HFFc6 (cell line): Measurements from ENCODE around the gene DENND1A. TPM values are rescaled to one million over a fixed set of nuclear protein-coding genes. Genes with fewer than 3 reads are reported as not detected.

Experiments used
- DNase-seq: peaks from one replicate; pipeline ENCODE4 v3.0.0-alpha.2; 2018
- H3K27ac Mint-ChIP-seq: 2 replicates; pipeline ENCODE4 v1.8.0; 2020; ENCODE audit warnings: mild to moderate bottlenecking, mixed read lengths
- H3K27me3 Mint-ChIP-seq: 2 replicates; pipeline ENCODE4 v1.8.0; 2021; ENCODE audit warnings: mild to moderate bottlenecking, moderate library complexity, mixed read lengths; ENCODE audit not compliant: insufficient read depth
- H3K36me3 Mint-ChIP-seq: 2 replicates; pipeline ENCODE4 v1.8.0; 2021; ENCODE audit warnings: low read depth, mixed read lengths
- H3K4me1 Mint-ChIP-seq: 2 replicates; pipeline ENCODE4 v1.8.0; 2020; ENCODE audit warnings: low read depth, mixed read lengths
- H3K4me3 Mint-ChIP-seq: 2 replicates; pipeline ENCODE4 v1.8.0; 2020; ENCODE audit warnings: mild to moderate bottlenecking, moderate library complexity, mixed read lengths
- H3K9me3 Mint-ChIP-seq: 2 replicates; pipeline ENCODE4 v1.8.0; 2020; ENCODE audit warnings: mild to moderate bottlenecking, mixed read lengths
- CTCF ChIP-seq: fragments of 200-600 bp; sonication (generic); IDR thresholded peaks from 2 replicates; pipeline ENCODE4 v1.5.0; 2021; ENCODE audit warnings: antibody characterized with exemption, mild to moderate bottlenecking
- total RNA-seq, 6 experiments: library from RNA; stranded (reverse); fragmentation: NEBNext Ultra II Directional; extraction: Animal tissue kit (Norgen Biotek cat#: 25700); gene quantifications; 2 replicates in 1 of 6; 3 replicates in 5 of 6; pipeline ENCODE4 v1.2.3, GENCODE V29; 2021

Gene DENND1A
- total RNA-seq, 6 experiments from 2014 or later, result 25.4 to 38.3 (median 30.3) TPM

DNA sequence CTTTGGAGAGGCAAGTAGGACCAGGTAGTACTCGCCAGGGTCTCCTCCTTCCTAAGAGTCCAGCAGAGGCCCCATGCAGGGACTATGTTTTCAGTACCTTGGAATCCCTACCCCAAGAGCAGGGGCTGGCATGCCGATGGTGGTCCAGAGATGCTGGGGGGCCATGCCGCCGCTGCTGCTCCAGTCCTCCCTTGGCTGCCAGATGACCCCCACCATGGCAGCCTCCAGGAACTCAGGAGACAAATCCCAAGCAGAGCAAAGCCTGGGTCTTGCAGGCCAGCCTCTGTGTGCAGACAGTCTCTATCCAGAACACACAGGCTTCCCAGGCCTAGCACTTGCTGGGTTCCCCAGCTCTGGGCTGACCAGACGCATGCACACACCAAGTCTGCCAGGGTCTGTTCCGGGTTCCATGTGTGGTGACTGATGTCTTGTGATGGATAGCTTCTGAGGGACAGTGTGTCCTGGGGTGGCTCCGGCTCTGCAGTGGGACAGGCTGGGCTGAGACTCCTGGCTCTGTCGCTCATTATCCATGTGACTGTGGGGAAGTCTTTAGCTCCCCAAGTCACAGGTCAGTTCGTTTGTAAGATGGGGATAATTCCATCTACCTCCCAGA, 446.6 kb downstream of the DENND1A start:
- no peak overlapping the region for H3K27ac Mint-ChIP-seq
- no peak for DNase-seq
- no peaks in the 10 kb centered on the region for H3K9me3 Mint-ChIP-seq
- no peaks in the 10 kb centered on the region for H3K4me1 Mint-ChIP-seq
- TF ChIP-seq CTCF, result no peak
- H3K27me3 Mint-ChIP-seq, result peaks cover 3% of the 10 kb centered on the region
- H3K4me3 Mint-ChIP-seq, result no peak overlapping the region
- H3K36me3 Mint-ChIP-seq, result no peaks in the 10 kb centered on the region

DNA sequence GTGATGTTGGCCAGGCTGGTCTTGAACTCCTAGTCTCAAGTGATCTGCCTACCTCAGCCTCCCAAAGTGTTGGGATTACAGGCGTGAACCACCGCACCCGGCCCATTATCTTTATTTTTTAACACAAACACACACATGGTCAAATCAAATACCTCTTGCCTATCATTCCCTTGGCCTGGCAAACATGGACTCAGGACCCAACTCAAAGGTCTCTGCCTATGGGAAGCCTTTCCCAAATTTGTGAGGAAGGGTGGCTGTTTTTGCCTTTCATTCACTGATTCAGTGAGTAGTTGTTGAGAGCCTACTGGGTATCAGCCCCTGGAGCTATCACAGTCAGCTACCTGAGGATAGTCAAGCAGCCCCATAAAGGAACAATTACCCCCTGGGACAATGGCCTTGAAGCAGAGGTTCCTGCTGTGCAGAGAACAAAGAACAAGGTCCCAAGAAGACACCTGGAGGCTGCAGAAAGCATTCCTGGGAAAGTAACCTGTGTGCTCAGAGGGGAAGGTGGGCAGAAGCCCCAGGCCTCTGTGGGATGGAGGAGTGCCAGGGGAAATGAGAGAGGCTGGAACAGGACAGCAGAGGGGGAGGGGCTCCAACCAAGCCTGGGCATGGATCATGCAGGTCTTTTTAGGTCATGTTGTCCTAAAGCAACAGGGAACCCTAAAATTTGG, 447.5 kb downstream of the DENND1A start:
- no peaks in the 10 kb centered on the region for H3K4me1 Mint-ChIP-seq
- peaks cover 3% of the 10 kb centered on the region for H3K27me3 Mint-ChIP-seq
- no peak overlapping the region for H3K4me3 Mint-ChIP-seq
- no peaks in the 10 kb centered on the region for H3K36me3 Mint-ChIP-seq
- DNase-seq, result no peak
- H3K9me3 Mint-ChIP-seq, result no peaks in the 10 kb centered on the region
- H3K27ac Mint-ChIP-seq, result no peak overlapping the region
- TF ChIP-seq CTCF, result no peak

GRCh38 chr9:123481209-123481865, 448.6 kb downstream of the DENND1A start:
- Mint-ChIP-seq H3K27me3 (peaks cover 3% of the 10 kb centered on the region), H3K9me3 (no peaks in the 10 kb centered on the region), H3K4me1 (no peaks in the 10 kb centered on the region), H3K27ac (no peak overlapping the region), H3K4me3 (no peak overlapping the region), H3K36me3 (no peaks in the 10 kb centered on the region)
- TF ChIP-seq CTCF, result no peak
- DNase-seq, result no peak

GRCh38 chr9:123480791-123481190, 449.1 kb downstream of the DENND1A start:
- Mint-ChIP-seq H3K27ac (no peak overlapping the region), H3K27me3 (peaks cover 3% of the 10 kb centered on the region), H3K4me3 (no peak overlapping the region), H3K36me3 (no peaks in the 10 kb centered on the region), H3K4me1 (no peaks in the 10 kb centered on the region), H3K9me3 (no peaks in the 10 kb centered on the region)
- DNase-seq, result no peak
- TF ChIP-seq CTCF, result no peak

GRCh38 chr9:123480096-123480495, 449.8 kb downstream of the DENND1A start:
- Mint-ChIP-seq H3K27me3 (peaks cover 3% of the 10 kb centered on the region), H3K9me3 (no peaks in the 10 kb centered on the region), H3K27ac (no peak overlapping the region), H3K36me3 (no peaks in the 10 kb centered on the region), H3K4me1 (no peaks in the 10 kb centered on the region), H3K4me3 (no peak overlapping the region)
- TF ChIP-seq CTCF, result no peak
- DNase-seq, result no peak
